ENCODE data around the gene PDE4D.

PDE4D gene

DNA sequence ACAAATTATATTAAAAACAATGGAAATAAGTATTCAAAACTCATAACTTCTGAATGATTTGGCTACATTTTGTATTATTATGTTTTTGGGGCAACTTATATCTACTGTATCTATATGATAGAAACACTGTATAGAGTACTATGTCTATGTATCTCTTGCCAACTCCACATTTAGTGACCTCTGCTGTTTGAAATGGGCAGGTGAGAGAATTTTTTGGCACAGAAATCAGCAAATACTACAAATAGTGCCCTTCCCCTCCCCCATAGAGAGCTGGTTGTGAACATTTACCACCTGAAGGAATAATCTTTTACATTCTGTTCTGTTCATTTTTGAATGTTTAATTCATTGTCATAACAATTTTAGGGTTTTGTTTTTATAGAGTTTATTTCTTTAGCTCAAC, 545.3 kb downstream of the PDE4D start:
- DNase-seq: no peak

DNA sequence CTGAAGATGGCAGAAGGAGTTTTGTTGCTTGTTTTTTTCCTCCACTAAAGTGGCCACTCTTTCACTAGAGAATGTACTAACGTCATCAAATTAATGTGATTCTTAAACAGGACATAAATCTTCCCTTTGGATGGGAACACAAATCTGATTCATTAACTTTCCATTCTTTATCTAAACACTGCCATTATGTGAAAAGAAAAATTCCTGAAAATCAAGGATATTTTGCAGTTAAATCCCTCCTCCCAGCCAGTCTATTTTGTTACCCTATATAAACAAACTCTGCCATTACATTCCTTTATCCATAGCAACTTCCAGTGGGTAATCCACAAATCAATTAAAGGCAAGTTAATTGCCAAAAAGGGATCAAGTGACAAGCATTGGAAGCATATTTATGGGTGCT, 546.5 kb downstream of the PDE4D start:
- no peak for DNase-seq

GRCh38 chr5:59346514-59346913, 547.0 kb downstream of the PDE4D start:
- no peak for DNase-seq

GRCh38 chr5:59342181-59342580, 551.3 kb downstream of the PDE4D start:
- DNase-seq: no peak

- no peak for DNase-seq
Measured at GRCh38 chr5:59341760-59342159, 551.8 kb downstream of the PDE4D start.

DNA sequence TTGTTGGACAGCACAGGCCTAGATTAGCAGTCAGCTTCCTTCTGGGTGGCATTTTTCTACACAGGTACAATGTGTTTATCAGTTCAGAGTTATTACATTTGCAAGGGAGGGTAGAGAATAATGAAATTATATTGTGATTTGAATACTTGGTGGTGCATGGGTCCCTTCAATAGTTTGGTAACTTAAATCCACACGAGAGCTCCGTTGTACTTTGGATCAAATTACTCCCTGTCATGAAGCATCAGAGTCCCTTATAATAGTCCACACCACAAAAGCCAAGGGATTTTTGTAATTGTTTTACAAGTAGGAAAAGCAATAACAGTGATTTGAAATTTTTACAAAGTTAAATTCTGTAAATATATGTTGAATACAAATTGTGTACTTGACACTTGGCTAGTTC, 552.4 kb downstream of the PDE4D start:
- DNase-seq: no peak

DNA sequence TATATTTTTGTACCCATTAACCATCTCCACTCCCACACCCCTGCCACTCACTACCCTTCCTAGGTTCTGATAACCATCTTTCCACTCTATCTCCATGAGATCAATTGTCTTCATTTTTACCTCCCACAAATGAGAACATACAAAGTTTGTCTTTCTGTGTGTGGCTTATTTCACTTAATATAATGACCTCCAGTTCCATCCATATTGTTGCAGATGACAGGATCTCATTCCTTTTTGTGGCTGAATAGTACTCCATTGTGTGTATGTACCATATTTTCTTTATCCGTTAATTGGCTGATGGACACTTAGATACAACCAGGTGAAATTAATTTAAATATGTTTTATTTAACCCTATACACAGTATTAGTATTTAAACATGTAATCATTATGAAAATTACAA, 552.9 kb downstream of the PDE4D start:
- no peak for DNase-seq

- no peak for DNase-seq
Measured at GRCh38 chr5:59337240-59337639, 556.3 kb downstream of the PDE4D start.

- no peak for DNase-seq
Measured at GRCh38 chr5:59335544-59335943, 558.0 kb downstream of the PDE4D start.

GRCh38 chr5:59333416-59333815, 560.1 kb downstream of the PDE4D start:
- no peak for DNase-seq

DNA sequence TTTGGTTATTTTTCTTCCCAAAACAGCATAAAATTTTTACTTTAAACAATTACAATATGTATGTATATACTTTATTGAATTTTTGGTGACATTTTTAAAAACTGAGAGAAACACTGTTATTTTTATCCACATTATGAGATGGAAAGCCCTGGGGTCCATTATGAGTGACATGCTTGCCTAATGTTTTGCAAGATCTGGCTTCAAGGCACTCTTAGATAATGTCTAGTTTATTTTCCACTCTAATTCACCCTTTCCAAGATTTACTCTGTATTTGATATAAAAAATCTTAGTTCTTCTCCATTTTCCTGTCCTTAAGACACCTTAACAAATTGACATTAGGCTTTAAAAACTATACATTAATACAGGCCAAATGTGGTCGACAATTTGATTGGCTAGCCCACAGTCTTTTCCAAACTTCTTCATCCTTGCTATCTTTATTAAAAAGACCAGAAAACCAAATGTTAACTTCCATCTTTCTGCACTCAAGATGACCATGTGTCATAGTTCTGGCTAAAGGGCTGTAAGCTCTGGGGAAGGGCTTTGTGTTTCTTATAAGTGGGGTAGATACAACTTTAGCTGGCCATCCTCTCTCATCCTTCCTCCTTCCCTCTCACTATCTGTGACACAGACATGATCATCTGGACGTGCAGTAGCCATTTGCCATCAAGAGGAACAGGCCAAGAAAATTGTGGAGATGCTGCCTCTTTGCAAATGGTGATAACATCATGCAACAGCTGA, 561.1 kb downstream of the PDE4D start:
- DNase-seq: no peak

GRCh38 chr5:59330680-59331079, 562.8 kb downstream of the PDE4D start:
- no peak for DNase-seq

DNA sequence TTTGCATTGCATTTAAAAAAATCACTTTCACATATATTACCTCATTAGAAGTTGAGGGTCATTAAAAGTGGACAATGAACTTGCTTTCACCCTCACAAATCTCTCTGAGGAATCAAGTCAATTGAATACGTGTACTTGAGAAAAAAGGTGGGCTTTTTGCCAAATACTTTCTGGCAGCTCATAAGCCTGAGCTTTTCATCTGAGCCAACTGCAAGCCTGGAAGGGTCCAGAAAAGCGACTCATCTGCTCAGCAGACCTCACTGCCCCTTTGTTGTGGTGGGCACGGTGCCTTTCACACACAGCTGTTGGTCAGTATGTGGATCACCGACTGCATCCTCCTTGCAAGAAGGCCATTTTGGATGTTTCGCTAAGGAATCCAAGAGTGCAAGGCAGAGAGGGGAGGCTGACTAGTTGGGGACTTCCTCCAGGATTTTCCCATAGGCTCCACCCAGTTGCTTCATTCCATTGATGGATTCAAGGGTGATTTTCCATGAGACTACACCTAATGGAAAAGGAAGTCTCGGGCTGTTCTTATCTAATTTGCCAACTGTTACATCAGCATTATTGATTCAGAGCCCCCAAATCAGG, 564.7 kb downstream of the PDE4D start:
- DNase-seq: peak; percentile 75

DNA sequence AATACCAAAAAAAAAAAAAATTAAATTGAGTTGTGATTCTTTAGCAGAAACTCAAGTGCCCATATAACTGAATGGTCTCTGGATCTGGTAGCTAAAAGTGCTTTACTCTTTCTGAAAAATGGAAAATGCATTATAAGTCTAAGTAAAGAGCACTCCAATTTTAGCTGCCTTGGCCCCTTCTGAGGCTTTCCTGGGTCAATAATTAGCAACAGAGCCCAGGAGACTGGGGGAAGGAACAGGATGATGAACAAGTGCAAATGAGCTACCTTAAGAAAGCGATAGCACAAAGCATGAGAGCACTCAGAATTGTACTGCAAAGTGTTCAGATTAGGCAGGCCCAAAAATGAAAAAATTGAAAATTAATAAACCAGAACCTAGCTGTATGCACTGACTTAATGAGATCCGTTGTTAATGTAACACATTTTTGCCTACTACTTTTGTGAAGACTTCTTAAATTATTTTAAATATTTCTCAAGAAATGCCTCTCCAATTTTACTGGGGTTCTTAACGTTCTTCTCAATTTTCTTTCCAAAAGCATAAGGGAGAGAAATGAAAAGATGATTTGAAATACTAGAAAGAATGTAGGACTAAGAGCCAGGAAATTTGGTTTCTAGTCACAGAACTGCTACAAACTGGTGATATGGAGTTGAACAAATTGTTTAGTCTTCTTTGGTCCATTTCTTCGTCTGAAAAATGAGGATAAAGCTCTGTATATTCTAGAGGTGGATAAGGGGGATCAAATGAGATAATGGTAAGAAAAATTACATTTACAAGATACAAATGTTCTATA, 566.1 kb downstream of the PDE4D start:
- no peak for DNase-seq

GRCh38 chr5:59326596-59326995, 566.9 kb downstream of the PDE4D start:
- no peak for DNase-seq

- no peak for DNase-seq
Measured at GRCh38 chr5:59325070-59325469, 568.5 kb downstream of the PDE4D start.

GRCh38 chr5:59322894-59323293, 570.6 kb downstream of the PDE4D start:
- no peak for DNase-seq

GRCh38 chr5:59322058-59322457, 571.5 kb downstream of the PDE4D start:
- no peak for DNase-seq

- DNase-seq: no peak
Measured at GRCh38 chr5:59321642-59322041, 571.9 kb downstream of the PDE4D start.

DNA sequence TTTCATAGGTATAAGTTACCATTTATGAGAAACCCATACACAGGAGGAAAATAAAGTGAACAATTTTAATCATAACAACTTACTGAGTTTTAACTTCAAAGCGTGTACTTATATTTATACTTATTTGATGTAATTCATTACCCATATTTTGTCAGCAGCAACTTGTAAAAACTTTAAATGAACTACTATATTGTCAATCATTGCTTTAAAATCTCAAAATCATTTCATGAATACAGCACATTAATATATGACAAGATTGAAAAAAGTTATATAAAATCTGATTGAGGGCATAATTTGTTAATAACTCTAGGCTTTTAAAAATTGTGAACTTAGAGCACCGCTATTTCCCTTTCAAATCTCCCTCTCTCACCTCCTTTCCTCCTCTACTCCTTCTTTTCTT, 573.1 kb downstream of the PDE4D start:
- no peak for DNase-seq

DNA sequence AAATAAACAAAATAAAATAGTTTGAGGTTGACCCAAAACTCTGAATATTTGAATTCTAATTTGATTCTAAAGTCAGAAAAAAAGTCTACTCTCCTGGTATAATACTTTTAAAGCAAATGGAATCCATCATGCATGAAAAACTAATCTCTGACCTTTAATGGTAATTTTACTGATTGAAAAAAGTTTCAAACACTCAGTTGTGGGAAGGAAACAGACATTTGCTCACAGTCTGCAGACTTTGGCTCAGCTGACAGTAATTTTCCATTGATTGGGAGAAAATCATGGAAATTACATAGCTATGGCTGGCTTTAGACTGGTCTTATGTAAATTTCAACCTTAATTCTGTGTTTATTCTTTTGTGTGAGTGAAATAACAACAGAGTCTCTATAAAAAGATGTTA, 574.3 kb downstream of the PDE4D start:
- no peak for DNase-seq

DNA sequence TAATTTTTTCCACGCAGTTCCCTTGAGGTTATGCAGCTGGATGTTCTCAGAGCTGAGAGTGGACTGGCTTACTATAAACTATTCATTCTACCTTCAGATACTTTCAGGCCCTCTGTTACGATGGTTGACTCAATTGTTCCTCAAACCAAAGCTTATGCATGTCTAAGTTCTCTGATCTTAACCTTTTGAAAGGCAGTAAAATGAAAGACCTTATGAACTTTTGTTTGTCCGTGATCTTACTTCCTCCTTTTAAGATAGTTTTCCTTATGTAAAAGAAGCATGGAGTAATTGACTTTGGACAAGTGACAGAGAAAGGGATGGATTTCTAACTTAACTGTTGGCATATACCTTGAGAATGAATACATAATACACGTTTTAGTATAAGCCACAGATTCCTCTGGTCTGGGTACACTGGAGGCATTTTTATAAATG, 575.7 kb downstream of the PDE4D start:
- no peak for DNase-seq

DNA sequence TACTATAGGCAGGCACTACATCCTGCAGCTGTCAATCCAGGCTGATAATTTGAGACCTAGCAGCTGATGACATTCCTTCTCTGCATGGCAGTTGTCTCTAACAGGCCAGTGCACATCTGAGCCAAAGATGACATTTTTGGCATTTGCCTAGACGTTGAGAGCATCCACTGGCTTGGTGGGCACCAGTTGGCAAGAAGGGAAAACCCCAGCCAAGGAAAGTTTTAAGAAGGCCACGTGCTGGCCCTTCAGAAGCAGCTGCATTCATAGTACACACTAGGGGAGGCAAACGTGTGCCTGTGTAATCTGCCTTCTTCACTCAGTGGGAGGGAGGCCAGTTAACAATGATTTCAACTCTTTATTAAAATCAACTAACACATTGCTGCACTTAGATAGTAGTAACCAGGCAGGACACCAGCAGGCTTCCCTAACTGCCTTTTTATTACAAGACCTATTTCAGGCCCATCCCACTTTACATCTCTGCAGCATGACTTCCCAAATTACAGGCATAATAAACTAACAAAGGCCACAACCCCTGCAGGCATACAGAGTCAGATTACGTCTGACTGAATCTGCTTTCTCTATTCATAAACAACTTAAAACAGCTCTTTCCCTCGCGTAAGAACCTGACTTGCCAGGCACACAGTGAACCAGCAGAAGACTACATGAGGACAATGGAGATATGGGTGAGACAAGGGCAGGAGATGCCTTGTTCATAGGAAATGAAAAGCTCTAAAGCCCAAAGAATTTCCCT, 576.3 kb downstream of the PDE4D start:
- DNase-seq: no peak

All from NCI-H1092 (cell line).